DND-41 (cell line): Measurements from ENCODE around the gene CDH1.

ENCODE experiments used
- ATAC-seq: fragments of 200-7000 bp; cut with Tn5 transposase; 3 replicates; pipeline ENCODE4 v1.9.1; 2021; ENCODE audit warnings: low read depth; ENCODE audit not compliant: insufficient read depth
- DNase-seq: peaks from one replicate; pipeline ENCODE4 v3.0.0-alpha.2; 2020
- H2AFZ ChIP-seq: 2 replicates; pipeline ENCODE4 v1.6.0; 2012; ENCODE audit warnings: low read depth, low read length
- H3K27ac ChIP-seq: 2 replicates; pipeline ENCODE4 v1.5.1; 2012; ENCODE audit warnings: low read length, inconsistent platforms
- H3K27me3 ChIP-seq: fragments of 200-600 bp; sonication (generic); 2 replicates; pipeline ENCODE4 v1.6.0; 2012; ENCODE audit warnings: low read length, mild to moderate bottlenecking, inconsistent platforms; ENCODE audit not compliant: insufficient read depth, poor library complexity
- H3K36me3 ChIP-seq: 2 replicates; pipeline ENCODE4 v1.5.1; 2012; ENCODE audit warnings: low read length, inconsistent platforms; ENCODE audit not compliant: insufficient read depth
- H3K4me1 ChIP-seq: 2 replicates; pipeline ENCODE4 v1.5.1; 2012; ENCODE audit warnings: mild to moderate bottlenecking, low read length; ENCODE audit not compliant: insufficient read depth
- H3K4me2 ChIP-seq: 2 replicates; pipeline ENCODE4 v1.6.0; 2012; ENCODE audit warnings: mild to moderate bottlenecking, moderate library complexity, low read length, inconsistent platforms; ENCODE audit not compliant: insufficient read depth
- H3K4me3 ChIP-seq, 2 experiments: fragments of 200-600 bp in 1 of 2; shearing (Covaris generic) in 1 of 2; 2 replicates each; pipeline ENCODE4 v1.5.1; 2012 to 2016; ENCODE audit warnings: inconsistent platforms in 2 of 2, low read length in 2 of 2, mild to moderate bottlenecking in 2 of 2, low read depth in 1 of 2, moderate library complexity in 1 of 2
- H3K79me2 ChIP-seq: 2 replicates; pipeline ENCODE4 v1.6.0; 2012; ENCODE audit warnings: low read length, inconsistent platforms; ENCODE audit not compliant: insufficient read depth
- H3K9ac ChIP-seq: 2 replicates; pipeline ENCODE4 v1.6.0; 2012; ENCODE audit warnings: low read depth, mild to moderate bottlenecking, inconsistent platforms, low read length, moderate library complexity
- H3K9me3 ChIP-seq: 2 replicates; pipeline ENCODE4 v1.5.1; 2012; ENCODE audit warnings: low read length, moderate library complexity, mild to moderate bottlenecking, inconsistent platforms; ENCODE audit not compliant: insufficient read depth, severe bottlenecking
- H4K20me1 ChIP-seq: 2 replicates; pipeline ENCODE4 v1.6.0; 2012; ENCODE audit warnings: low read length; ENCODE audit not compliant: insufficient read depth
- EZH2 ChIP-seq: IDR thresholded peaks from 3 replicates; pipeline ENCODE4 v1.6.1; 2012; ENCODE audit warnings: borderline replicate concordance, low read depth, mild to moderate bottlenecking, moderate library complexity, low read length, inconsistent platforms; ENCODE audit not compliant: severe bottlenecking
- TF ChIP-seq, protein P1 (sequence below): IDR thresholded peaks from 2 replicates; pipeline ENCODE4 v1.5.1; 2012; ENCODE audit warnings: borderline replicate concordance, low read length, moderate library complexity, mild to moderate bottlenecking; ENCODE audit not compliant: poor library complexity, severe bottlenecking; ENCODE audit errors: extremely low read depth

CDH1 gene

GRCh38 chr16:68823401-68824135, 86.5 kb downstream of the CDH1 start:
- no peaks in the 10 kb centered on the region for H3K36me3 ChIP-seq
- H3K9ac ChIP-seq: no peak overlapping the region
- H3K4me3 ChIP-seq: no peak overlapping the region
- no peak for TF ChIP-seq EZH2
- TF ChIP-seq, protein P1, sequence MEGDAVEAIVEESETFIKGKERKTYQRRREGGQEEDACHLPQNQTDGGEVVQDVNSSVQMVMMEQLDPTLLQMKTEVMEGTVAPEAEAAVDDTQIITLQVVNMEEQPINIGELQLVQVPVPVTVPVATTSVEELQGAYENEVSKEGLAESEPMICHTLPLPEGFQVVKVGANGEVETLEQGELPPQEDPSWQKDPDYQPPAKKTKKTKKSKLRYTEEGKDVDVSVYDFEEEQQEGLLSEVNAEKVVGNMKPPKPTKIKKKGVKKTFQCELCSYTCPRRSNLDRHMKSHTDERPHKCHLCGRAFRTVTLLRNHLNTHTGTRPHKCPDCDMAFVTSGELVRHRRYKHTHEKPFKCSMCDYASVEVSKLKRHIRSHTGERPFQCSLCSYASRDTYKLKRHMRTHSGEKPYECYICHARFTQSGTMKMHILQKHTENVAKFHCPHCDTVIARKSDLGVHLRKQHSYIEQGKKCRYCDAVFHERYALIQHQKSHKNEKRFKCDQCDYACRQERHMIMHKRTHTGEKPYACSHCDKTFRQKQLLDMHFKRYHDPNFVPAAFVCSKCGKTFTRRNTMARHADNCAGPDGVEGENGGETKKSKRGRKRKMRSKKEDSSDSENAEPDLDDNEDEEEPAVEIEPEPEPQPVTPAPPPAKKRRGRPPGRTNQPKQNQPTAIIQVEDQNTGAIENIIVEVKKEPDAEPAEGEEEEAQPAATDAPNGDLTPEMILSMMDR: no peak
- H3K9me3 ChIP-seq: no peaks in the 10 kb centered on the region
- H3K4me1 ChIP-seq: no peaks in the 10 kb centered on the region
- no peaks in the 10 kb centered on the region for H3K79me2 ChIP-seq
- no peaks in the 10 kb centered on the region for H4K20me1 ChIP-seq
- no peak overlapping the region for H2AFZ ChIP-seq
- H3K27me3 ChIP-seq: peaks cover 3% of the 10 kb centered on the region
- DNase-seq: no peak
- no peak for ATAC-seq
- no peak overlapping the region for H3K4me2 ChIP-seq
- H3K27ac ChIP-seq: no peak overlapping the region

DNA sequence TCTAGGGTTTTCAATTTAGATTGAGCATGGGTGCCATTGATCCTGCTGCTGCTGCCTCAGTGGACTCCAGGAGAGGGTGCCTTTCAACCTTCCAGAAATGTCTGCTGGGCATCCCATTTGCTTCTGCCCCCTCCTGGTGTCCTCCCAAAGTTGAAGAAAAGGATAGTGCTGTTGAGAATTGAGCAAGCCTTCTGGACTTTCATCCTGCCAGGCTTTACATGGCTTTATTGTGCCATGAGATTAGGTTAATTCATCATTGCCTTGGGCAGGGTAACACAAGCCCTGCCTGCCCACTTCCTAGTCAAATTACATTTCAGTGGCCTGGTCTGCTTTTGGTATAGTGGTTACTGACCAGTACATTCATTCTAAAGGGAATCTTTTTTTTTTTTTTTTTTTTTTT, 88.3 kb downstream of the CDH1 start:
- Histone ChIP-seq H3K9me3 (no peaks in the 10 kb centered on the region), H4K20me1 (no peaks in the 10 kb centered on the region), H3K4me3 (no peak overlapping the region), H3K9ac (no peak overlapping the region), H3K36me3 (no peaks in the 10 kb centered on the region), H3K79me2 (no peaks in the 10 kb centered on the region), H2AFZ (no peak overlapping the region), H3K27me3 (peaks cover 9% of the 10 kb centered on the region), H3K4me1 (no peaks in the 10 kb centered on the region), H3K27ac (no peak overlapping the region), H3K4me2 (no peak overlapping the region)
- ATAC-seq: no peak
- TF ChIP-seq, protein P1: no peak
- TF ChIP-seq EZH2: no peak
- no peak for DNase-seq

DNA sequence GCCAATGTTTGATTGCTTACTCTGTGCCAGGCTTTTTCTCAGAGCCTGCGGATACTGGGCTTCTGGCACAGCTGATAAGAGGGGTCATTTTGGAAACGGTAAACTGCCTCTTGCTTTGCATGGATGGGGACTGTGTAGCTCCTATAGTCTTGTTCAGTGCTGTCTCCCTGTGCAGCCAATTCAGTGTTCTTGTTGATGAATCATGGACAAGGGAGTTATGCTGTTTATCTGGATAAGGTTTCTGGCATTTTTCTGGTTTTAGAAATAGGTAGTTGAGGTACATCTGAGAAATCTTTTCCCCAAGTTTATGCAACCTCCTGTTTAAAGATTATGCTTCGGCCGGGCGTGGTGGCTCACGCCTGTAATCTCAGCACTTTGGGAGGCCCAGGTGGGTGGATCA, 89.6 kb downstream of the CDH1 start:
- H3K4me1 ChIP-seq: no peaks in the 10 kb centered on the region
- no peak for DNase-seq
- H2AFZ ChIP-seq: no peak overlapping the region
- H3K4me2 ChIP-seq: no peak overlapping the region
- peaks cover 9% of the 10 kb centered on the region for H3K27me3 ChIP-seq
- no peaks in the 10 kb centered on the region for H3K79me2 ChIP-seq
- no peak overlapping the region for H3K9ac ChIP-seq
- H3K27ac ChIP-seq: no peak overlapping the region
- H3K36me3 ChIP-seq: no peaks in the 10 kb centered on the region
- H3K9me3 ChIP-seq: no peaks in the 10 kb centered on the region
- TF ChIP-seq, protein P1: no peak
- TF ChIP-seq EZH2: no peak
- no peaks in the 10 kb centered on the region for H4K20me1 ChIP-seq
- H3K4me3 ChIP-seq: no peak overlapping the region
- ATAC-seq: no peak

GRCh38 chr16:68833251-68833650, 96.2 kb downstream of the CDH1 start:
- Histone ChIP-seq H3K4me3 (no peak overlapping the region), H3K27me3 (peaks cover 6% of the 10 kb centered on the region), H3K9ac (no peak overlapping the region), H3K4me1 (no peaks in the 10 kb centered on the region), H3K36me3 (no peaks in the 10 kb centered on the region), H4K20me1 (no peaks in the 10 kb centered on the region), H2AFZ (no peak overlapping the region), H3K79me2 (no peaks in the 10 kb centered on the region), H3K27ac (no peak overlapping the region), H3K4me2 (no peak overlapping the region), H3K9me3 (no peaks in the 10 kb centered on the region)
- no peak for TF ChIP-seq EZH2
- TF ChIP-seq, protein P1: no peak
- DNase-seq (no peak), ATAC-seq (no peak)
